ENCODE measurements around the gene HYKK. TPM values are rescaled to one million over a fixed set of nuclear protein-coding genes. Genes with fewer than 3 reads are reported as not detected.

HYKK gene
- 1 to 10 TPM; 3.4 to 3.6 TPM for total RNA-seq

- H3K4me3 Mint-ChIP-seq, result peak within 1 kb of the TSS; percentile 75
- H3K9me3 Mint-ChIP-seq, result no peaks in the 10 kb centered on the region
- peaks cover 20% of the 10 kb centered on the region for H3K4me1 Mint-ChIP-seq (ENCODE audit: low read depth)
- no peaks in the 10 kb centered on the region for H3K36me3 Mint-ChIP-seq (ENCODE audit: low read depth)
- intact Hi-C loops (cut with micrococcal nuclease), result loop anchor here (1.0 to 5.0 kb wide), 3 partner anchors 33 to 70 kb away; partner anchors contain the start of genes IREB2 and PSMA4
- H3K27ac Mint-ChIP-seq, result no peak within 1 kb of the TSS
- no peaks in the 10 kb centered on the region for H3K27me3 Mint-ChIP-seq (ENCODE audit: low read depth)
- CTCF ChIA-PET, result no interaction called here
- peak; percentile 87 for DNase-seq
Measured at GRCh38 chr15:78506971-78507830, at the start of gene HYKK. TSS of gene HYKK (plus strand) at chr15:78507577. CDS start at chr15:78513089, 5,512 bp downstream.

GRCh38 chr15:78460737-78461136 is 46.6 kb upstream of the HYKK start:
- no peaks in the 10 kb centered on the region for H3K9me3 Mint-ChIP-seq
- intact Hi-C loops (cut with micrococcal nuclease), result no loop called here
- CTCF ChIA-PET, result interaction anchor here (1.0 to 1.3 kb wide), 3 partner anchors 15 to 550 kb away, joined by 3 to 4 read pairs (median 3); no protein-coding TSS in a partner anchor
- no peak for DNase-seq
- H3K4me3 Mint-ChIP-seq, result no peak overlapping the region
- H3K36me3 Mint-ChIP-seq (ENCODE audit: low read depth), result peaks cover 19% of the 10 kb centered on the region
- H3K27me3 Mint-ChIP-seq (ENCODE audit: low read depth), result no peaks in the 10 kb centered on the region
- H3K4me1 Mint-ChIP-seq (ENCODE audit: low read depth), result peaks cover 52% of the 10 kb centered on the region
- H3K27ac Mint-ChIP-seq, result peak overlapping the region; percentile 63

- DNase-seq, result peak; percentile 30
- Mint-ChIP-seq H3K27ac (peak overlapping the region; percentile 63), H3K27me3 (ENCODE audit: low read depth) (no peaks in the 10 kb centered on the region), H3K9me3 (no peaks in the 10 kb centered on the region), H3K36me3 (ENCODE audit: low read depth) (peaks cover 20% of the 10 kb centered on the region), H3K4me1 (ENCODE audit: low read depth) (peaks cover 46% of the 10 kb centered on the region), H3K4me3 (no peak overlapping the region)
- CTCF ChIA-PET, result interaction anchor here (1.0 to 1.3 kb wide), 3 partner anchors 15 to 551 kb away, joined by 3 to 4 read pairs (median 3); no protein-coding TSS in a partner anchor
- intact Hi-C loops (cut with micrococcal nuclease), result no loop called here
Measured at GRCh38 chr15:78461171-78461888, 46.0 kb upstream of the HYKK start.

GRCh38 chr15:78469031-78469430 is 38.3 kb upstream of the HYKK start:
- no peak for DNase-seq
- Mint-ChIP-seq H3K4me3 (no peak overlapping the region), H3K36me3 (ENCODE audit: low read depth) (peaks cover 18% of the 10 kb centered on the region), H3K4me1 (ENCODE audit: low read depth) (peaks cover 2% of the 10 kb centered on the region), H3K9me3 (no peaks in the 10 kb centered on the region), H3K27ac (no peak overlapping the region), H3K27me3 (ENCODE audit: low read depth) (no peaks in the 10 kb centered on the region)
- CTCF ChIA-PET, result interaction anchor here (0.8 kb wide), 1 partner anchor 46 kb away, joined by 6 read pairs; no protein-coding TSS in a partner anchor
- intact Hi-C loops (cut with micrococcal nuclease), result no loop called here

GRCh38 chr15:78477295-78477694 is 30.1 kb upstream of the HYKK start:
- Mint-ChIP-seq H3K4me3 (no peak overlapping the region), H3K4me1 (ENCODE audit: low read depth) (peaks cover 2% of the 10 kb centered on the region), H3K27ac (no peak overlapping the region), H3K9me3 (no peaks in the 10 kb centered on the region), H3K36me3 (ENCODE audit: low read depth) (peaks cover 6% of the 10 kb centered on the region), H3K27me3 (ENCODE audit: low read depth) (no peaks in the 10 kb centered on the region)
- intact Hi-C loops (cut with micrococcal nuclease), result no loop called here
- no peak for DNase-seq
- CTCF ChIA-PET, result interaction anchor here (1.0 kb wide), 1 partner anchor 164 kb away, joined by 3 read pairs; no protein-coding TSS in a partner anchor

- peaks cover 11% of the 10 kb centered on the region for H3K36me3 Mint-ChIP-seq (ENCODE audit: low read depth)
- no peak overlapping the region for H3K27ac Mint-ChIP-seq
- CTCF ChIA-PET, result interaction anchor here (0.6 kb wide), 1 partner anchor 54 kb away, joined by 3 read pairs; no protein-coding TSS in a partner anchor
- peaks cover 2% of the 10 kb centered on the region for H3K4me1 Mint-ChIP-seq (ENCODE audit: low read depth)
- intact Hi-C loops (cut with micrococcal nuclease), result no loop called here
- H3K4me3 Mint-ChIP-seq, result no peak overlapping the region
- H3K9me3 Mint-ChIP-seq, result no peaks in the 10 kb centered on the region
- no peak for DNase-seq
- H3K27me3 Mint-ChIP-seq (ENCODE audit: low read depth), result no peaks in the 10 kb centered on the region
Measured at GRCh38 chr15:78479650-78480049, 27.7 kb upstream of the HYKK start.

- H3K27me3 Mint-ChIP-seq (ENCODE audit: low read depth), result no peaks in the 10 kb centered on the region
- peaks cover 2% of the 10 kb centered on the region for H3K4me1 Mint-ChIP-seq (ENCODE audit: low read depth)
- no peak for DNase-seq
- intact Hi-C loops (cut with micrococcal nuclease), result loop anchor here (2.0 kb wide), 1 partner anchor 173 kb away; no protein-coding TSS in a partner anchor
- H3K4me3 Mint-ChIP-seq, result no peak overlapping the region
- CTCF ChIA-PET, result interaction anchor here (1.0 kb wide), 1 partner anchor 174 kb away, joined by 3 read pairs; no protein-coding TSS in a partner anchor
- H3K27ac Mint-ChIP-seq, result no peak overlapping the region
- no peaks in the 10 kb centered on the region for H3K9me3 Mint-ChIP-seq
- peaks cover 11% of the 10 kb centered on the region for H3K36me3 Mint-ChIP-seq (ENCODE audit: low read depth)
Measured at GRCh38 chr15:78481917-78482316, 25.5 kb upstream of the HYKK start.

- Mint-ChIP-seq H3K36me3 (ENCODE audit: low read depth) (peaks cover 33% of the 10 kb centered on the region), H3K4me1 (ENCODE audit: low read depth) (peaks cover 2% of the 10 kb centered on the region), H3K4me3 (no peak overlapping the region), H3K27ac (no peak overlapping the region), H3K27me3 (ENCODE audit: low read depth) (no peaks in the 10 kb centered on the region), H3K9me3 (no peaks in the 10 kb centered on the region)
- intact Hi-C loops (cut with micrococcal nuclease), result no loop called here
- CTCF ChIA-PET, result no interaction called here
- DNase-seq, result no peak
Measured at GRCh38 chr15:78492872-78493271, 14.5 kb upstream of the HYKK start.

- Mint-ChIP-seq H3K27me3 (ENCODE audit: low read depth) (no peaks in the 10 kb centered on the region), H3K36me3 (ENCODE audit: low read depth) (peaks cover 17% of the 10 kb centered on the region), H3K27ac (no peak overlapping the region), H3K9me3 (peaks cover 3% of the 10 kb centered on the region), H3K4me1 (ENCODE audit: low read depth) (peaks cover 3% of the 10 kb centered on the region), H3K4me3 (no peak overlapping the region)
- no peak for DNase-seq
- intact Hi-C loops (cut with micrococcal nuclease), result no loop called here
- CTCF ChIA-PET, result interaction anchor here (0.7 to 0.8 kb wide), 2 partner anchors 13 to 346 kb away, joined by 3 read pairs; no protein-coding TSS in a partner anchor
Measured at GRCh38 chr15:78501857-78502256, 5.5 kb upstream of the HYKK start.

GRCh38 chr15:78502641-78503040 is 4.7 kb upstream of the HYKK start:
- intact Hi-C loops (cut with micrococcal nuclease), result no loop called here
- Mint-ChIP-seq H3K27ac (no peak overlapping the region), H3K4me3 (no peak overlapping the region), H3K9me3 (peaks cover 3% of the 10 kb centered on the region), H3K4me1 (ENCODE audit: low read depth) (peaks cover 5% of the 10 kb centered on the region), H3K27me3 (ENCODE audit: low read depth) (no peaks in the 10 kb centered on the region), H3K36me3 (ENCODE audit: low read depth) (peaks cover 17% of the 10 kb centered on the region)
- DNase-seq, result no peak
- CTCF ChIA-PET, result interaction anchor here (0.7 to 0.8 kb wide), 2 partner anchors 13 to 346 kb away, joined by 3 read pairs; no protein-coding TSS in a partner anchor

GRCh38 chr15:78507831-78508160 is 419 bp downstream of the HYKK start:
- Mint-ChIP-seq H3K27ac (no peak overlapping the region), H3K4me1 (ENCODE audit: low read depth) (peaks cover 20% of the 10 kb centered on the region), H3K36me3 (ENCODE audit: low read depth) (no peaks in the 10 kb centered on the region), H3K4me3 (peak overlapping the region; percentile 75), H3K27me3 (ENCODE audit: low read depth) (no peaks in the 10 kb centered on the region), H3K9me3 (no peaks in the 10 kb centered on the region)
- CTCF ChIA-PET, result no interaction called here
- intact Hi-C loops (cut with micrococcal nuclease), result loop anchor here (1.0 to 5.0 kb wide), 3 partner anchors 33 to 70 kb away; partner anchors contain the start of genes IREB2 and PSMA4
- no peak for DNase-seq

GRCh38 chr15:78508272-78508671 is 895 bp downstream of the HYKK start:
- H3K27ac Mint-ChIP-seq, result no peak overlapping the region
- H3K36me3 Mint-ChIP-seq (ENCODE audit: low read depth), result no peaks in the 10 kb centered on the region
- H3K27me3 Mint-ChIP-seq (ENCODE audit: low read depth), result no peaks in the 10 kb centered on the region
- H3K4me1 Mint-ChIP-seq (ENCODE audit: low read depth), result peaks cover 20% of the 10 kb centered on the region
- intact Hi-C loops (cut with micrococcal nuclease), result loop anchor here (5.0 kb wide), 2 partner anchors 54 to 71 kb away; partner anchors contain the start of gene IREB2
- CTCF ChIA-PET, result no interaction called here
- peak overlapping the region; percentile 75 for H3K4me3 Mint-ChIP-seq
- DNase-seq, result no peak
- H3K9me3 Mint-ChIP-seq, result no peaks in the 10 kb centered on the region
